ENCODE data around the gene MUC15.

The MUC15 gene

DNA sequence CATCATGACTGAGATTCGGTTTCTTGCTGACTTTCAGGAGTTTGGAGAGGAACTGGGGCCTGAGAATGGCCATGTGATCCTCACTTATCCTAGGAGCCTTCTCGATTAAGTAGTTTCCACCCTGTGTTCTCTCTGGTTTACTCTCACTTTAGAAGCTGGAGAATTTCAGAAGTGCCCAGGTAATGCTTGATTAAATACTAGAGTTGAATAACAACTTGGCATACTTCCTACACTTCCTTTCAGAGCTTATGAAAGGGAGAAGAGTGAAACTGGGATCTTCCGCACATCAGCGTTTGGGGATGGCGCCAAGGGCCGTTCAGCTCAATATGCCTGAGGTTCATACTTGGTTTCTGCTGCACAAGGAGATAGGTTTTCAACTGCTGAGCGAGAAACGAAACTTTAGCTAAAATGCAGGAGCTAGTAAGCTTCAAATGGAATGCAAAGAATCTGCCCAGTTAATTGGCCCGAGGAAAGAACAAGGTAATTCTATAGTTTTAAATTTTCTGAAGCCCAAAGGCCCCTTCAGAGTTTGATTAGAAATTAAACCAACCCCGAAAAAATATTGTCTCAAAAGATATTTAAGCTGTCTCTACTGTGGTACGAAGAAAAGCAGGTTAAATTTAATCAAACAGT lies 823 bp upstream of the MUC15 start:
- DNase-seq = no peak

- no peak for DNase-seq
Observed at GRCh38 chr11:26569646-26570045, 2.4 kb downstream of the MUC15 start.

- DNase-seq = no peak
Observed at GRCh38 chr11:26558190-26558589, 13.9 kb downstream of the MUC15 start.

GRCh38 chr11:26557666-26558065 lies 14.4 kb downstream of the MUC15 start:
- DNase-seq = no peak

DNA sequence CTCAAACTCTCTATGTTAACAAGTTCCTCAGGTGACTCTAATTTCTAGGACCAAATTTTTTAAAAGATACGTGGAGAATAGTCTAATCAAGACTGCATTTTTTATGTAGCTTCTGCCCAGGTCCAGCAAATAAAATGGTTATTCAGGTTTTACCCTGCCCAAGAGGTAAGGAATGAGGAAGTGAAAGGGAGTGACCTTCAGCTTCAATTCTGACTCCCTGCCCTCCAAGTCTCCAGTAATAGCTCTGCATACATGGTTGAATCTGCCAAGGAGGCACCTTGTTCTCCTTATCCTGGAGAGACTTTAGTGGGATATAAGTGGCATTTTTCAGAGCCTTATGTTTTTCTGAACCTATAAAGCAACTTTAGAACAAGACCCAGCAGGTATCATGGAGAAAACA lies 15.5 kb downstream of the MUC15 start:
- no peak for DNase-seq

DNA sequence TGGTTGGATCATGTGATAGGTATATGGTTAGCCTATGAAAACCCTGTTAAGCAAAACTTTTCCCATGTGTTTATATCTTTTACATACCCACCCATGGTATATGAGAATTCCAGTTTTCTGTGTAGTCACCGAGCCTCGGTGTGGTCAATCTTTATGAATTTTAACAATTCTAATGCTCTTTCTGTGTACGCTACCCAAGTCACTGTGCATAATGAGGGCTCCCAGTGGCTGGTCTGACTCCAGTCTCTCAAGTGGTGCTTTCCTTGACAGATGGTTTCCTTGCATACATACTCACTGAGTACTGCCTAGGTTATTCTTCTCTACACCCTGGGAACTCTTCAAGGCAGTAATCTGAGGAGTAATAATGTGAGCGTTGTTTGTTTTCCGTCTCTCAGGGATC lies 17.6 kb downstream of the MUC15 start:
- DNase-seq = peak; percentile 3 to 69

GRCh38 chr11:26553182-26553581 lies 18.9 kb downstream of the MUC15 start:
- no peak for DNase-seq

- no peak for DNase-seq
Observed at GRCh38 chr11:26551186-26551801, 20.8 kb downstream of the MUC15 start.

DNA sequence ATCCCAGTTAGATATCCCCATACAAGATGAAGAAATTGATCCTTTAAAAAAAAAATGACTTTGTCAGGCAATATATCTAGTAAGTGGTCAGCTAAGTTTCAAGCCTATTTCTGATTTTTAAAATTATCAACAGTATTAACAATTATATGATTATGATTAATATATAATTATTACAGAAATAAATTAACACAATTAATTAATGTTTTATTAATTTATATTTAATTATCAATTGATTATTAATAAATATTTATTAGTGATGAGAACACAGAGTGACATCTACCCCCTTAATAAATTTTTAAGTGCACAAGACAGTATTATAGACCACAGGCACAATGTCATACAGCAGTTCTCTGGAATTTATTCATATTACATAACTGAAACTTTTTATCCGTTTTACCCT lies 22.0 kb downstream of the MUC15 start:
- DNase-seq = no peak

GRCh38 chr11:26549176-26549575 lies 22.9 kb downstream of the MUC15 start:
- DNase-seq = no peak

DNA sequence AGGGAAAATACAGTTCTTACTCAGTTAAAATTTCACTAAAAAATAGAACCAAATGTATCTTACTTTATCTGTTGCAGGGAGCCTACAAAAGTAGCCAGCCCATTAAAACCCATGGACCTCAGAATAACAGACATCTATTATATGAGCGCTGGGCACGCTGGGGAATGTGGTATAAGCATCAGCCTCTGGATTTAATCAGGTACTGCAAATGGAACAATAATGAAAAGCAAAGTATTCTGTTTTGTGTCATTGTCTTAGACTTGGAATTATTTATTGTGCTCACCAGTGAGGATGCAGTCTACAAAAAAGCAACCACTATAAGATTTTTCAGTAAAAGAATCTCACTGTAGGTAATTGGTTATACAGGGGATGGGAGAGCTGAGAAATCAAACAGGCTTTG lies 30.2 kb downstream of the MUC15 start:
- no peak for DNase-seq

- no peak for DNase-seq
Observed at GRCh38 chr11:26539517-26539916, 32.5 kb downstream of the MUC15 start.

- no peak for DNase-seq
Observed at GRCh38 chr11:26537341-26537740, 34.7 kb downstream of the MUC15 start.

DNA sequence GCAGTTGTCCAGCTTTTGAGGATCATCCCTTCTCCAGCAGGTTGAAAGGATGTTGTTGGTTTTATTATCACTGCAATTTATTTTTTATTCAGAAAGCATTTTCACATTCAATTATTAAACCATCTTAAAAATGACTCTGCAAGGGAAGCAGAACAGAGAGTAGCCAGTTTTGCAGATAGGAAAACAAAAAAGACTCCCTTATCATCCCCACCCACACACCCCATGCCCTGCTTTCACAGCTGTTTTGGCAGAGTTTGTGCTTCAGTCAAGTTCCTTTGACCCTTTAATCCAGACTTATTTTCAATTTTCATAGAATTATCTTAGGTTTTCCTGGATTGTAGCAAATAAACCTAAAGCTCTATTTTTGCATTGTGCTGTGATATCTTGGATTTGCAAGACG lies 44.4 kb downstream of the MUC15 start:
- no peak for DNase-seq

- peak in 1 of 2 experiments; percentile 34 for DNase-seq
Observed at GRCh38 chr11:26522912-26523610, 49.0 kb downstream of the MUC15 start.

DNA sequence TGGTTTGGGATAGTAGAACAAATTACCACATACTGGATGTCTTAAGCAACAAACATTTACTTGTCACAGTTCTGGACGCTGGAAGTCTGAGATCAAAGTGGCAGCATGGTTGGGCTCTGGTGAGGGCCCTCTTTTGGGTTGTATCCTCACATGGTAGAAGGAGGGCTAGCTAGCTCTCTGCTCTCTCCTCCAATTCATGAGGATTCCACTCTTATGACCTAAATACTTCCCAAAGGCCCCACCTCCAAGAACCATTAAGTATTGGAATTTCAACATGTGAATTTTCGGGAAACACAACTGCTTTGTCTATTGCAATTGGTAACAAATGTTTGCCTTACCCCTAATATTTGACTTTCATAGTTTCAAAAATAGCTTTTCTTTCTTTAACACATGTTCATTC lies 52.6 kb downstream of the MUC15 start:
- DNase-seq = no peak

GRCh38 chr11:26512196-26512595 lies 59.9 kb downstream of the MUC15 start:
- DNase-seq = no peak

DNA sequence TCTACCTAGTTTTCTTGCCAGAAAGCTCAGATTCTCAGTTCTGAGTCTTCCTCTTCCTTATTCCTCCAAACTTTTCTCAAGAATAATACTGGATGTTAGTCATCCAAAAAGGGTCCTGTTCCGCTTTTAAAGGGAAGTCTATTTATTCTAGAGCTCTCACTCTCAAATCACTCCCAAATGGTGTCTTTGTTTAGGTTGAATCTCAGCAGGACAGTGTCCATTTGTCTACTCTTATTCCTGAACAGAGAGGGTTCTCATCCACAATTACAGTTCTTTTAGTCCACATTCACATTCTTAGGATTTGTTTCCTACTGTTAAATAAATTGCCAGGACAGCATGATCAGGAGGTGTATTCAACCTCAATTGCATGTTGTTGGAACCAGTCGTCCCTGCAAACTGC lies 61.3 kb downstream of the MUC15 start:
- DNase-seq = no peak

GRCh38 chr11:26510164-26510563 lies 61.9 kb downstream of the MUC15 start:
- DNase-seq = no peak

Measured in NCI-H524 (cell line).